ENCODE data around the gene SIX1. TPM values are rescaled to one million over a fixed set of nuclear protein-coding genes. Genes with fewer than 3 reads are reported as not detected.

Gene SIX1
- total and polyA plus RNA-seq, 2 of the 13 experiments (the other 11 are each of a cell fraction or from before 2014, with no cell fraction given): 1.7 to 6.5 TPM

DNA sequence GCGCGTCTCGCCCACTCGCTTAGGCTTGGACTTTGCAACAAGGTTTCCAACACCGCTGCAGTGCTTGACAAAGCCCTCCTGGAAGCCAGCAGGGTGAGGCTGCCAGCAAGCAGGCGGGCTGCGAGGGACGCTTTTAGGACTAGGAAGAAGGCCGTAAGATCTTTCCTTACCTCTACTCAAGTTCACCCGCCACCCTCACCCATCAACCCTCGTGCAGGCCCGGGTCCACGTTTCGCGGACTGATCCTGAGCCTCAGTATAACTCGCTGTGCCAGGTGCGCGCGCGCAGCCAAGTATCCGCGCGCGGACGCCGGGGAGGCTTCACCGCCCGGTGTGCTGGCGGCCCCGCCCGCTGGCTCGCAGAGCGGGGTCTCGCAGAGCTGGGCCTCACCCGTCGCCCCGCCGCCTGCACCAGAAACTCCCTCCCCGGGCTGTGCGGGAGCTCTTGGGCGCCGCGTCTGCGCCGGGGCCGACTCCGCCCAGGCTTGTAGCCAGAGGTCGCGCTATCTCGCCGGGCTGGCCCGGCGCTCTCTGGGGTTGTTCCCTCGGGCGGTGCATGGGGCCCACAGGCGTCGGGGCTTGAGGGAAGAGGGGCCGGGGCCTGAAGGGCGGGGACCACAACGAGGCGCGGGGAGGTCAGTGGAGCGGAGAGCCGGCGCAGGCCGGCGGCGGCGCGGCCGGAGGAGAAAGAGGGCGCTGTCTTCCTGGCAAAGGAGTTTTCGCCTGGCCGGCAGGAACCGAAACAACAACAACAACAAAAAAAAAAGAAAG is 7.6 kb upstream of the SIX1 start:
- no TSS peak for BruUV-seq (replicated peaks)
- H3K27ac ChIP-seq (ENCODE audit: extremely low read length, insufficient read depth, low read length): peak overlapping the region; percentile 11
- peak overlapping the region; percentile 57 to 75 (median 65) for H3K4me3 ChIP-seq (replicated peaks in 1 of 3; ENCODE audit: insufficient read depth in 1 of 3, low read depth in 2 of 3, low read length in 3 of 3)
- no peaks in the 10 kb centered on the region for H3K79me2 ChIP-seq (ENCODE audit: insufficient read depth, low read length)
- CTCF ChIA-PET (ENCODE audit: low intra/inter-chr PET ratio, low total read pairs): interaction anchor here (1.6 kb wide), 1 partner anchor 368 kb away, joined by 5 read pairs; no protein-coding TSS in a partner anchor
- H3K4me2 ChIP-seq (ENCODE audit: low read depth, low read length): peak overlapping the region; percentile 80
- H3K9me3 ChIP-seq (ENCODE audit: low read length): no peaks in the 10 kb centered on the region
- in situ Hi-C loops (cut with HindIII; ENCODE audit: extremely low pct_ligation_motif_present, low pct_unique_long_range_greater_than_20kb): loop anchor here (5.0 kb wide), 1 partner anchor 65 kb away; the partner anchor contains the start of gene SIX4
- FAIRE-seq (no peak), DNase-seq (ENCODE audit: low spot score) (peak; percentile 58), ATAC-seq (peak; percentile 91)
- peak overlapping the region; percentile 56 for H2AFZ ChIP-seq (ENCODE audit: low read length)
- POLR2A ChIA-PET: interaction anchor here (1.0 to 2.9 kb wide), 5 partner anchors 8 to 324 kb away, joined by 4 to 20 read pairs (median 5); partner anchors contain the start of genes SIX4, SLC38A6 and TRMT5
- H3K36me3 ChIP-seq (replicated peaks in 1 of 2; ENCODE audit: control insufficient read depth in 1 of 2, insufficient read depth in 2 of 2, low read length in 2 of 2): no peaks in the 10 kb centered on the region
- no peaks in the 10 kb centered on the region for H4K20me1 ChIP-seq (ENCODE audit: insufficient read depth, low read length)
- 48% methylated on average over 42 of the region's 75 CpGs for WGBS (ENCODE audit: low lambda C conversion rate)
- H3K27me3 ChIP-seq (ENCODE audit: control insufficient read depth in 1 of 2, insufficient read depth in 2 of 2, low read length in 2 of 2): peaks cover 1 to 28% of the 10 kb centered on the region in 2 experiments; a peak in 4 of 5 replicates
- intact Hi-C loops (cut with micrococcal nuclease; ENCODE audit: unreplicated experiment): loop anchor here (1.0 to 2.0 kb wide), 2 partner anchors 10 to 66 kb away; no protein-coding TSS in a partner anchor
- peak overlapping the region; percentile 74 for H3K9ac ChIP-seq (ENCODE audit: insufficient read depth, low read depth, low read length)
- peaks cover 56% of the 10 kb centered on the region for H3K4me1 ChIP-seq (ENCODE audit: insufficient read depth, low read length)
- peak; percentile 44; the same call in 1 of the 2 replicates for TF ChIP-seq PAXIP1 (CRISPR knock-in tag; conservative IDR thresholded peaks at IDR 0.05)
- TF ChIP-seq, protein P1, sequence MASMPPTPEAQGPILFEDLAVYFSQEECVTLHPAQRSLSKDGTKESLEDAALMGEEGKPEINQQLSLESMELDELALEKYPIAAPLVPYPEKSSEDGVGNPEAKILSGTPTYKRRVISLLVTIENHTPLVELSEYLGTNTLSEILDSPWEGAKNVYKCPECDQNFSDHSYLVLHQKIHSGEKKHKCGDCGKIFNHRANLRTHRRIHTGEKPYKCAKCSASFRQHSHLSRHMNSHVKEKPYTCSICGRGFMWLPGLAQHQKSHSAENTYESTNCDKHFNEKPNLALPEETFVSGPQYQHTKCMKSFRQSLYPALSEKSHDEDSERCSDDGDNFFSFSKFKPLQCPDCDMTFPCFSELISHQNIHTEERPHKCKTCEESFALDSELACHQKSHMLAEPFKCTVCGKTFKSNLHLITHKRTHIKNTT (CRISPR knock-in tag; IDR thresholded peaks at IDR 0.05): no peak
- TF ChIP-seq TBX3 (IDR thresholded peaks at IDR 0.05; ENCODE audit: borderline replicate concordance): no peak
- TF ChIP-seq ZNF609 (CRISPR knock-in tag; IDR thresholded peaks at IDR 0.05; ENCODE audit: borderline replicate concordance): peak; percentile 53; the same call in 1 of the 2 replicates
- TF ChIP-seq RFXAP (CRISPR knock-in tag; IDR thresholded peaks at IDR 0.05; ENCODE audit: borderline replicate concordance): peak; percentile 26; the same call in 1 of the 2 replicates
- peak; percentile 36 for TF ChIP-seq XRCC5 (optimal IDR thresholded peaks at IDR 0.05; ENCODE audit: low read length)
- TF ChIP-seq ZC3H13 (CRISPR knock-in tag; IDR thresholded peaks at IDR 0.05): peak; percentile 77; the same call in 1 of the 2 replicates
- TF ChIP-seq, protein P2, sequence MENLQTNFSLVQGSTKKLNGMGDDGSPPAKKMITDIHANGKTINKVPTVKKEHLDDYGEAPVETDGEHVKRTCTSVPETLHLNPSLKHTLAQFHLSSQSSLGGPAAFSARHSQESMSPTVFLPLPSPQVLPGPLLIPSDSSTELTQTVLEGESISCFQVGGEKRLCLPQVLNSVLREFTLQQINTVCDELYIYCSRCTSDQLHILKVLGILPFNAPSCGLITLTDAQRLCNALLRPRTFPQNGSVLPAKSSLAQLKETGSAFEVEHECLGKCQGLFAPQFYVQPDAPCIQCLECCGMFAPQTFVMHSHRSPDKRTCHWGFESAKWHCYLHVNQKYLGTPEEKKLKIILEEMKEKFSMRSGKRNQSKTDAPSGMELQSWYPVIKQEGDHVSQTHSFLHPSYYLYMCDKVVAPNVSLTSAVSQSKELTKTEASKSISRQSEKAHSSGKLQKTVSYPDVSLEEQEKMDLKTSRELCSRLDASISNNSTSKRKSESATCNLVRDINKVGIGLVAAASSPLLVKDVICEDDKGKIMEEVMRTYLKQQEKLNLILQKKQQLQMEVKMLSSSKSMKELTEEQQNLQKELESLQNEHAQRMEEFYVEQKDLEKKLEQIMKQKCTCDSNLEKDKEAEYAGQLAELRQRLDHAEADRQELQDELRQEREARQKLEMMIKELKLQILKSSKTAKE (CRISPR knock-in tag; IDR thresholded peaks at IDR 0.05; ENCODE audit: borderline replicate concordance): peak; percentile 54; the same call in 1 of the 2 replicates
